ENCODE results near the gene SH3GL3.

Gene SH3GL3

GRCh38 chr15:83436513-83437158, 10.5 kb upstream of the SH3GL3 start:
- H3K4me2 ChIP-seq (ENCODE audit: low read depth, low read length, poor library complexity, severe bottlenecking) = no peak overlapping the region

GRCh38 chr15:83443076-83443847, 3.9 kb upstream of the SH3GL3 start:
- Histone ChIP-seq H3K36me3 (ENCODE audit: insufficient read depth, low read length) (no peaks in the 10 kb centered on the region), H3K9me2 (replicated peaks; ENCODE audit: low read depth, low read length) (no peaks in the 10 kb centered on the region), H2AFZ (ENCODE audit: low read length) (no peak overlapping the region), H3K27me3 (ENCODE audit: insufficient read depth, low read length, poor library complexity, severe bottlenecking) (no peaks in the 10 kb centered on the region), H3K9ac (ENCODE audit: low read depth, low read length, poor library complexity, severe bottlenecking) (no peak overlapping the region), H3F3A (ENCODE audit: low read depth) (no peaks in the 10 kb centered on the region), H3K79me2 (ENCODE audit: insufficient read depth, low read length) (no peaks in the 10 kb centered on the region), H3K4me3 (ENCODE audit: low read length, poor library complexity, severe bottlenecking) (no peak overlapping the region), H3K9me3 (ENCODE audit: insufficient read depth, low read depth, low read length) (no peaks in the 10 kb centered on the region), H4K20me1 (ENCODE audit: insufficient read depth, low read length, poor library complexity, severe bottlenecking) (no peaks in the 10 kb centered on the region), H3K4me2 (ENCODE audit: low read depth, low read length, poor library complexity, severe bottlenecking) (no peak overlapping the region), H3K4me1 (ENCODE audit: insufficient read depth, low read length, poor library complexity, severe bottlenecking) (no peaks in the 10 kb centered on the region)
- TF ChIP-seq EZH2phosphoT487 (IDR thresholded peaks at IDR 0.05; ENCODE audit: borderline replicate concordance) (no peak), CTCF (conservative IDR thresholded peaks at IDR 0.05; ENCODE audit: low read length) (no peak)

More at GRCh38 chr15:83436513-83437158, 10.5 kb upstream of the SH3GL3 start:
- H3K9me3 ChIP-seq (ENCODE audit: insufficient read depth, low read depth, low read length) = no peaks in the 10 kb centered on the region
- no peak overlapping the region for H2AFZ ChIP-seq (ENCODE audit: low read length)
- H4K20me1 ChIP-seq (ENCODE audit: insufficient read depth, low read length, poor library complexity, severe bottlenecking) = no peaks in the 10 kb centered on the region
- H3K4me1 ChIP-seq (ENCODE audit: insufficient read depth, low read length, poor library complexity, severe bottlenecking) = no peaks in the 10 kb centered on the region
- H3F3A ChIP-seq (ENCODE audit: low read depth) = no peaks in the 10 kb centered on the region
- no peaks in the 10 kb centered on the region for H3K36me3 ChIP-seq (ENCODE audit: insufficient read depth, low read length)
- no peak overlapping the region for H3K4me3 ChIP-seq (ENCODE audit: low read length, poor library complexity, severe bottlenecking)
- H3K27me3 ChIP-seq (ENCODE audit: insufficient read depth, low read length, poor library complexity, severe bottlenecking) = no peaks in the 10 kb centered on the region
- no peak overlapping the region for H3K9ac ChIP-seq (ENCODE audit: low read depth, low read length, poor library complexity, severe bottlenecking)
- TF ChIP-seq CTCF (conservative IDR thresholded peaks at IDR 0.05; ENCODE audit: low read length) = peak; percentile 66
- no peak for TF ChIP-seq EZH2phosphoT487 (IDR thresholded peaks at IDR 0.05; ENCODE audit: borderline replicate concordance)
- H3K79me2 ChIP-seq (ENCODE audit: insufficient read depth, low read length) = no peaks in the 10 kb centered on the region
- H3K9me2 ChIP-seq (replicated peaks; ENCODE audit: low read depth, low read length) = no peaks in the 10 kb centered on the region

DNA sequence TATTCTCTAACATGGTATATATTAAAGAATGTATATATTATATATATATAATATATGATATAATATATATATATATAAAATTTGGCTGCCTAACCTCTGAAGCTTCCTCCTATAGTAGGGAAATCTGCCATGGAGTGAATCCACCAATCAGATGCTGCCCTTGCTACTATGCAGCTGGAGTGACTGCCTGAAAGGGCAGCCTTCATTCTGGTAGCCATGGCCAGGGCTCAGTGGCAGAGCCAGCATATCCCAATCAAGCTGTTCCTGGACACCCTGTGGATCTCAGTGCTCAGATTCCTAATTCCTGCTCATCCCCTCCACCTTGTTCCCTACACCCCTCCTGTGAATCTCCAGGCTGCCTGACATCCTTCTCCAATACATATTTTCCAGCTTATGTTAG, 2.2 kb upstream of the SH3GL3 start:
- H3K9ac ChIP-seq (ENCODE audit: low read depth, low read length, poor library complexity, severe bottlenecking) = no peak overlapping the region

More for the DNA sequence above, 2.2 kb upstream of the SH3GL3 start:
- Histone ChIP-seq H3K4me2 (ENCODE audit: low read depth, low read length, poor library complexity, severe bottlenecking) (no peak overlapping the region), H3K9me2 (replicated peaks; ENCODE audit: low read depth, low read length) (no peaks in the 10 kb centered on the region), H3K27me3 (ENCODE audit: insufficient read depth, low read length, poor library complexity, severe bottlenecking) (no peaks in the 10 kb centered on the region), H3K9me3 (ENCODE audit: insufficient read depth, low read depth, low read length) (no peaks in the 10 kb centered on the region), H3K4me1 (ENCODE audit: insufficient read depth, low read length, poor library complexity, severe bottlenecking) (no peaks in the 10 kb centered on the region), H3K36me3 (ENCODE audit: insufficient read depth, low read length) (no peaks in the 10 kb centered on the region), H3F3A (ENCODE audit: low read depth) (no peaks in the 10 kb centered on the region), H3K4me3 (ENCODE audit: low read length, poor library complexity, severe bottlenecking) (no peak overlapping the region), H3K79me2 (ENCODE audit: insufficient read depth, low read length) (no peaks in the 10 kb centered on the region), H2AFZ (ENCODE audit: low read length) (no peak overlapping the region), H4K20me1 (ENCODE audit: insufficient read depth, low read length, poor library complexity, severe bottlenecking) (no peaks in the 10 kb centered on the region)
- TF ChIP-seq CTCF (conservative IDR thresholded peaks at IDR 0.05; ENCODE audit: low read length) = no peak
- no peak for TF ChIP-seq EZH2phosphoT487 (IDR thresholded peaks at IDR 0.05; ENCODE audit: borderline replicate concordance)

All from Loucy (cell line).